Measurements from ENCODE around the gene LYPD8.

LYPD8 gene

GRCh38 chr1:248756636-248757035, 1.1 kb upstream of the LYPD8 start:
- DNase-seq = no peak

- no peak for DNase-seq
Measured at GRCh38 chr1:248756151-248756550, 592 bp upstream of the LYPD8 start.

GRCh38 chr1:248753708-248754280, 1.8 kb downstream of the LYPD8 start:
- no peak for DNase-seq

GRCh38 chr1:248753029-248753594, 2.4 kb downstream of the LYPD8 start:
- DNase-seq = no peak

- DNase-seq = no peak
Measured at GRCh38 chr1:248752161-248753028, 3.2 kb downstream of the LYPD8 start.

- no peak for DNase-seq
Measured at GRCh38 chr1:248751635-248752034, 3.9 kb downstream of the LYPD8 start.

- no peak for DNase-seq
Measured at GRCh38 chr1:248751142-248751541, 4.4 kb downstream of the LYPD8 start.

- no peak for DNase-seq
Measured at GRCh38 chr1:248750496-248750895, 5.1 kb downstream of the LYPD8 start.

GRCh38 chr1:248748211-248748610, 7.3 kb downstream of the LYPD8 start:
- DNase-seq = no peak

- DNase-seq = no peak
Measured at GRCh38 chr1:248740876-248741275, 14.7 kb downstream of the LYPD8 start.

- DNase-seq = no peak
Measured at GRCh38 chr1:248739572-248740205, 15.9 kb downstream of the LYPD8 start.

- DNase-seq = no peak
Measured at GRCh38 chr1:248737457-248737856, 18.1 kb downstream of the LYPD8 start.

- no peak for DNase-seq
Measured at GRCh38 chr1:248736977-248737376, 18.6 kb downstream of the LYPD8 start.

- no peak for DNase-seq
Measured at GRCh38 chr1:248733566-248733965, 22.0 kb downstream of the LYPD8 start.

- no peak for DNase-seq
Measured at GRCh38 chr1:248730507-248731335, 24.8 kb downstream of the LYPD8 start.

GRCh38 chr1:248714248-248714647, 41.3 kb downstream of the LYPD8 start:
- DNase-seq = no peak

- DNase-seq = no peak
Measured at GRCh38 chr1:248710305-248710900, 45.2 kb downstream of the LYPD8 start.

GRCh38 chr1:248704606-248705005, 51.0 kb downstream of the LYPD8 start:
- DNase-seq = no peak

GRCh38 chr1:248703674-248704073, 51.9 kb downstream of the LYPD8 start:
- DNase-seq = no peak

- no peak for DNase-seq
Measured at GRCh38 chr1:248702714-248703113, 52.8 kb downstream of the LYPD8 start, which contains the start of gene OR14I1. TSS of gene OR14I1 (minus strand) at chr1:248702766.

- DNase-seq = no peak
Measured at GRCh38 chr1:248699099-248699498, 56.5 kb downstream of the LYPD8 start.

- no peak for DNase-seq
Measured at GRCh38 chr1:248697907-248698306, 57.7 kb downstream of the LYPD8 start.
